ENCODE results near the gene RORC. TPM values are rescaled to one million over a fixed set of nuclear protein-coding genes. Genes with fewer than 3 reads are reported as not detected.

The RORC gene
- total RNA-seq: not detected in 2 replicates

GRCh38 chr1:151831605-151832004 lies at the start of gene RORC:
RORC (minus strand) TSS chr1:151831802; CDS start chr1:151831764, 38 bp downstream.

GRCh38 chr1:151853411-151853943 lies 21.9 kb upstream of the RORC start, which contains the start of gene THEM5:
THEM5 (minus strand) TSS chr1:151853712; CDS start chr1:151853565, 147 bp downstream.

GRCh38 chr1:151839457-151840403 lies 8.1 kb upstream of the RORC start, which contains the start of gene C2CD4D:
C2CD4D (minus strand) TSS chr1:151839820; CDS start chr1:151838989, 831 bp downstream.

GRCh38 chr1:151805066-151805820 lies 26.4 kb downstream of the RORC start, which contains the start of gene LINGO4:
LINGO4 (minus strand) TSS chr1:151805419; CDS start chr1:151802704, 2,715 bp downstream.

GRCh38 chr1:151790071-151790939 lies 41.3 kb downstream of the RORC start, which contains the start of gene TDRKH:
TDRKH (minus strand) TSS chr1:151790500; CDS start chr1:151783022, 7,478 bp downstream.

GRCh38 chr1:151762941-151763921 lies 68.4 kb downstream of the RORC start, which contains the start of gene MRPL9:
MRPL9 (minus strand) TSS chr1:151763496; CDS start chr1:151763479, 17 bp downstream.

Other genes starting within 250 kb of the RORC start
- 15.1 and 16.7 TPM in 2 replicates for gene SNX27, start 219.8 kb downstream of the RORC start, total RNA-seq
- gene CELF3, start 115.0 kb downstream of the RORC start, total RNA-seq: not detected in 2 replicates
- gene RIIAD1, start 110.3 kb downstream of the RORC start, total RNA-seq: not detected in 2 replicates
- 111 TPM in 2 replicates for gene MRPL9, start 68.3 kb downstream of the RORC start, total RNA-seq
- 3.8 and 3.9 TPM in 2 replicates for gene TDRKH, start 41.3 kb downstream of the RORC start, total RNA-seq
- gene LINGO4, start 26.4 kb downstream of the RORC start, total RNA-seq: not detected in 2 replicates
- gene C2CD4D, start 8.0 kb upstream of the RORC start, total RNA-seq: 0.11 and 0.26 TPM in 2 replicates
- gene THEM5, start 21.9 kb upstream of the RORC start, total RNA-seq: 0.33 and 0.34 TPM in 2 replicates
- gene THEM4, start 77.7 kb upstream of the RORC start, total RNA-seq: 5.0 and 7.7 TPM in 2 replicates
- 190 and 241 TPM in 2 replicates for gene S100A10, start 162.1 kb upstream of the RORC start, total RNA-seq
- 10.9 TPM in 2 replicates for gene S100A11, start 205.2 kb upstream of the RORC start, total RNA-seq

Measured in dermis lymphatic vessel endothelial cell (primary cell).